Activated T-cell treated with anti-CD3 and anti-CD28 coated beads, Interleukin-2, amount 50 U/mL, for 48 hours (primary cell): ENCODE results near the gene MZT2B.
"Not testable (repeated sequence)": the region's sequence is repeated elsewhere in the genome, so short reads cannot be mapped to it uniquely, and the experiment has no call there.

Experiments
- DNase-seq, 2 experiments: peaks; one replicate each; pipeline ENCODE4 v3.0.0-alpha.2; 2020

Gene MZT2B, protein sequence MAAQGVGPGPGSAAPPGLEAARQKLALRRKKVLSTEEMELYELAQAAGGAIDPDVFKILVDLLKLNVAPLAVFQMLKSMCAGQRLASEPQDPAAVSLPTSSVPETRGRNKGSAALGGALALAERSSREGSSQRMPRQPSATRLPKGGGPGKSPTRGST

DNA sequence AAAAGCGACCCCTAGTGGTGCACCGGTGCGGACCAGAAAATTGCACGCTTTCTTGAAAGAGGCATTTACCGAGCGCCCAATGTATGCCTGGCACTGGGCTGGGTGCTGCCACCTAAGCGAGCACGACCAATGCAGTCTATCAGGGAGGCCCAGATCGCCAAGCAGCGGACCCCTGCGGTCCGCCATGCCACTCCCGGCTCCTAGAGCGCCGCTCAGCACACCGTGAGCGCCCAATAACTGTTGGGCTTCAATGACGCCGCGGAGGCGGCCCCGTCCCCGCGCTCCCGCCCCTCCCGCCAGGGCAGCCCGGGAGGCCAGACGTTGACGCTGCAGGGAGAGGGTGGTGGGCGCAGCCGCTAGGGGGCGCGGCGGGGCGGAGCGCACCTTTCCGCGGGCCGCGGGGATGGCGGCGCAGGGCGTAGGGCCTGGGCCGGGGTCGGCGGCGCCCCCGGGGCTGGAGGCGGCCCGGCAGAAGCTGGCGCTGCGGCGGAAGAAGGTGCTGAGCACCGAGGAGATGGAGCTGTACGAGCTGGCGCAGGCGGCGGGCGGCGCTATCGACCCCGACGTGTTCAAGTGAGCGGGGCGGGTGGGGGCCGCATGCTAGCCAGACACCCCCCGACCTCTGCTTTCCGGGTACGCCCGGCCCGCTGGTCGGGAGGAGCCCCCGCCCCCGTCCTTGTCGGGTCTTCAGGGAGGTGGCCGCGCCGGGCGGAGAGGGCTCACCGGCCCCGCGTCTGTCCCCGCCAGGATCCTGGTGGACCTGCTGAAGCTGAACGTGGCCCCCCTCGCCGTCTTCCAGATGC, at the start of gene MZT2B:
Gene MZT2B (plus strand): TSS at position 383 of the 803 bp plus-strand sequence. CDS start 21 bp downstream, at position 404.
- peak; percentile 91 to 94 for DNase-seq

DNA sequence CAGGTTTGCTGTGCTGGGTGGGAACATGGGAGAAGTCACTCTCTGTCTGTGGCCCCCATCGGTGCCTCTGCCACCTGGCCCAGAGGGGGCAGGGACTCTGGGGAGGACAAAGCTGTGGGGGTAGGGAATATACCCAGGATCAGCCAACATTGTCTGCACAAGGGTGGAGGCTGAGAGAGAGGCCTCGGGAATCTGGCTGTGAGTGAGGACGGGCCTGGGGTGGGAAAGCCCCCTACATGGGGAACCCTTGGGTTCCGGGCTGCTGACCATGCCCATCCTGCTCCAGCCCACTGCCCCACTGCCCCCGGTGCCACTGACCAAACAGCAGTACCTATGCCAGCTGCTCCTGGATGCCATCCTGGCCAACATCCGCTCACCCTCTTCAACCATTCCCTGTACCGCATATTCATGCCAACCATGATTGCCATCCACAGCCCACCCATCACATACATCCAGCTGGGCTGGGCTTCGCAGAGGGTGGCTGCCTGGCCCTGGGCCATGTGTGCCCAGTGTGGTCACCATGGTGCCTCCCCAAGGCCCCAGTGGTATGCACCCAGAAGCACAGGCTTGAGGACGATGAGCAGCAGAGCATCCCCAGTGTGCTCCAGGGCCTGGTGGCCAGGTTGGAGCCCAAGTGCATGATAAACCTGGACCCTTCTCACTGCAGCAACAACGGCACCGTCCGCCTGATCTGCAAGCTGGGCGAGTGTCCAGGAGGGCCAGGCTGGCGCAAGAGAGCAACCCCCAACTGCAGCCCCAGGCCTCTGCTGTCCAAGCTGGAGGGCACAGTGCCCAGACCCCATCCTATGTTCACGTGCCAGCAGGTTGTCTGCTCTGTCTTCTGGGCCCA, 46.1 kb upstream of the MZT2B start:
- DNase-seq: no peak

DNA sequence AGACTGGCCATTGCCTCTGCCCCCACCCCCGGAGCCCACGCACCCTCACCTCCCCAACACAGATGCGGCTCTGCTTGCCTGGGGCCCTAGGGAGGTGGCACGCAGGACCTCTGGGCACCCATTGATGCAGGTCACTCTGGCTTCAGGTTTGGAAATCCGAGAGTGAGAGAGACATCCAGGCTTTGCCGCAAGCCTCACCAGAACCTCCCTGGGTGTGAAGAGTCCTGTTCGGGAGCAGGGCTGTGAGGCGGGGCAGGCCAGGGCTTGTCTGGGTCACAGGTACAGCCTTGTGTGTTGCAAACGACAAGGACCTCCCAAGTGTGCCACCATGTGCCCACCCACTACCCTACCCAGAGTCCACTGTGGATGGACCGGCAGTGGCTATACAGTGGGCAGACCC, 45.5 kb upstream of the MZT2B start:
- DNase-seq: not testable (repeated sequence)

DNA sequence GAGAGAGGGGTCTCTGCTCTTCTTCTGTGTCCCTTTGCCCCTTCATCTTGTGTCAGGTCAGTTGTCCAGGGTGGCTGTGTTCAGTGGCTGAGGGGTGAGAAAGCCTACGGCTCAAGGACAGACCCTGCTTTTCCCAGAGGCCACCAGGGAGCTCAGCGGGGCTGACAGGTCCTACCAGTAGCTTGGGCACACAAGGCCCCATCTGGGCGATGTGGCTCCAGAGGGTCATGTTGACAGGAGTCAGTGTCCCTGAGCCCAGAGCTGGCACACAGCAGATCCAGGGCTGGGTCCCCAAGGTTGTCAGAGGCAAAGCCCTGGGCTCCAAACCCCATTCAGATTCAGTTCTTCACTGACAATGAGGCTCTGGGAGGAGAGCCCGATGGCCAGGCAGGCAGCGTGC, 44.9 kb upstream of the MZT2B start:
- DNase-seq: not testable (repeated sequence)

DNA sequence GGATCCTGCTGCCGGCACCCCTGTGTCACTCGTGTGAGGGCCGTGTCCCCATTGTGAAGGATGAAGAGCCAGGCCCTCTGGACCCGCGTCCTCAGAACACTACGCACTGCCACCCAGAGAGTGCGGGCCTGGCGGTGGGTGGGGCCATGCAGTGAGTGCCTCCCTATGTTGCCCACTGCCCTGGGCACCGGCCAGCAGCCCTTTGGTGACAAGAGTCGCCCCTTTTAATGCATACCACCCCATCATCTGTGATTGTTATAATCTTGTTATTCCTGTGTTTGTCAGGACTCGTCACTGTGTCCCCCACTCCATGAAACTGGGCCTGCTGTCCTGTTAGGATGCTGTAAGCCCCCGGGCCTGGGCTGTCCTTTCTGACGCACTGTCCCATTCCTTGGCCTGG, 43.7 kb upstream of the MZT2B start:
- DNase-seq: not testable (repeated sequence)

DNA sequence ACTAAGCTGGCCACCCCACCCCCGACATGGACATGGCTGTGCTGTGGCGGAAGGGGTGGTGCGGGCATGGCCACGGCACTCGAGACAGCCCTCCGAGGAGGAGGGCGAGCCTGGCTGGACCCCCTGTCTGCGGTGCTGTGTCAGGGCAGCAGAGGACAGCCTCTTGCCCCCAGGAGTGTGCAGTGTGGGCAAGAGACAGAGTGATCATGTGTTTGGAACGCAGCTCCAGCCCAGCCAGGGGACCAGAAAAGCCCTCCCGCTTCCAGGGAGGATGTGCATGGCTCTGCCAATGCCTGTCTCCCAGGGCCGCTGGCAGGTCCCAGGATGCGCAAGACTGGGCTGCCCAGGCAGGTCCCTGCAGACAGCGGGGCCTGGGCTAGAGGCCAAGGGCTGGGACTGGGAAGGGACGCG, 43.2 kb upstream of the MZT2B start:
- DNase-seq: not testable (repeated sequence)

DNA sequence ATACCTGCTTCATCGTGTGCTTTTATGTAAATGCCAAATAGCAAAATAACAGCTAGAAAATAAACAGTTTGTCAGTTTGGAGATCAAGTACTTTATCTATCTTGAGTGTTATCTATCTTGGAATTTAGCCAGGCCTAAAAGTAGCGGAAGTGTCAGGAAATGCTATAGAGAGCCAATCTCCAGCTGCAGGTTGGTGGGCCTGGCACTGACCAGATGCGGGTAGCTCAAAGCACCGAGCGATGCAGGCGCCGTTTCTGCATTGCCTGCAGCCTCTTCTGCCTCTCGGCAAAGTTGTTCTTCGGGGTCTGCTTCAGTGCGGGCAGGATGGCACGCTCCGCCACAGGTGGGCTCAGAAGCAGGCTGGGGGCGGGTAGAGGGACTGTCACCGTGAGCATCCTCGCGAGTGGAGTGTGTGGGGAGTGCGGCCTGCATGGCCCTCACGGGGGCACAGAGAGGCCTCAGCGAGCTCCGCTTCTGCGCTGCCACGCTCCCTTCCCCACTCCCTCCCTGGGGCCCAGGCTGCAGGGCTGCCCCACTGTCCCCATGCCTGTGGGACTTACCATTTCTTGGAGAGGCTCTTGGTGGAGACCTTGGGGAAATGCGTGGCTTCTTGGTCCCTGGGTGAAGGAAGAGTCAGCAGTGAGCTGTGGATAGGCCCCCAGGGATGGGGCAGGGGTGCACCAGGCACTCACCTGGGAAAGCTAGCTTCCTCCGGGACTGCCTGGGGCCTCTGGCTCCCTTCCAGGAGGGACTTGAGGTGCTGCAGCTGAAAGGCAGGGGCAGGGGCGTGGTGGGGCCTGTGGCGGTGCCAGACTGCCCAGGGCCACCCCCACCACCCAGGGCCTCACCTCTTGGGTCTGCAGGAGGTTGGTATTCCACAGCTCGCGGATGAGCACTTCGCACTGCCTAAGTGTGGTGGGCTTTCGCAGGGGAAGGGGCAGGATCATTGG, 42.5 kb upstream of the MZT2B start:
- DNase-seq: not testable (repeated sequence)

DNA sequence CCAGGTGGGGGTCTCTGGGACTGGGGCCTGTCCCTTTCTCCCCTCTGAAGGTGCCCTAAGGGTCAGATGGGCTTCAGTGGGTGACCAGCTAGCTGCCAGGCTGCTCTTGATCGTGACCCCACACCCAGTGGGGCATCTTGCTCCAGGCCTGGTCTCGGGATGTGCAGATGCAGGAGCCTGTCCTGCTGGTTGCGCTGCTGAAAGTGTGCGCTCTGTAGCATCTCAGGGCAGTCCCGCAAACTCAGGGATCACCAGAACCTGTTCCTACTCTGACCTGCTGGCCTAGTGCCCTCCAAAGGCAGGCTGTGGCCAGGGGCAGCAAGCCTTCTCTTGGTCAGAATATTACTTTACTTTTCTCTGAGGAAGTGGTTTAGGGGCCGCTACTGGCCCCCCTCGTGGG, 41.5 kb upstream of the MZT2B start:
- not testable (repeated sequence) for DNase-seq

DNA sequence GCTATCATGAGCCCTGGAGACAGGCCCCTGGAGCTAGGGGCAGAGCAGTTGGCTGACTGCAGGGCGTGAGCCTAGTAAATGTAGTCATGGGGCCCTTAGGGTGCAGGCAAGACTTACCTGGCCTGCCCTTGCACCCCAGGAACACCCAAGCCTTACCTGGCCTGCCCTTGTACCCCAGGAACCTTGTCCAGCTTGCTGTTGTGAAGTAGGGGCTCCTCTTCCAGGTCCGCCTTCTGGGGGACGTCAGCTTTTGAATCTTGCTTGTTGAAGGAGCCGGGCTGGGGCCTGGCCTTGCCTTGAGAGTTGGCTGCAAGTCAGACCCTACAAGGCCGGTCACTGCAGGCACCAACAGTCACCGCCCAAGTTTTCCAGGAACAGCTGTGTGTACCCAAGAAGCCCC, 41.1 kb upstream of the MZT2B start:
- not testable (repeated sequence) for DNase-seq

DNA sequence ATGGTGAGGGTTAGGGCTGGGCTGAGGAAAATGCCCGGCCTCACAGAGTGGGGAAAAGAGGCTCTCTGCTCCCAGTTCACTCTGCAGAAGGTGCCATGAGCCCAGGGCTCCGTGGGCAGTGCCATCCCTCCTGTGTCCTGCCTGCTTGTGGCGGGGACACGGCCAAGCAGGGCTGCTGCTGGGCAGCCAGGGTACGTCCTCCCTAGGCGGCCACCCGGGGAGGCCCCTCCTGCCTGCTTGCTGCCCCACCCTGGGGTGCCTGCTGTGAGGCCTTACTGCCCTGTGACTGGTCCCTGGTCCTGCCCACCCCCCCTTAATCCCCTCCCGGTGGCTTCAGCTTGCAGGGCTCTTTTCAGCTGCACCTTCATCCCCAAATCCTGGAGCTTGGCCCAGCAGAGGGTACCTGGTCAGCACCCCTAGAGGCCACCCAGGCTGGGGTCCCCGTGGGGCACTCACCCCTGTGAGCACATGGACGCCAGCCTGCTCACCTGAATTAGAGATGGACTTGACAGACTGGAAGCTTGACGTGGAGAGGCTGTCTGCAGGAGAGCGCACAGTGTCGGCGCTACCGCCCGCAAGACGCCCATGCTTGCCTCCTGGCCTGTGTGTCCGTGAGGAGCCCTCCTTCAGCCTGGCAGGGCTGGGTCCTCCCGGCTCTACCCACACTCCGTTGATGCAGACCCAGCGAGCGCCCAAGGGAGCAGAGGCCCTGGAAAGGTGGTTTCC, 40.3 kb upstream of the MZT2B start:
- not testable (repeated sequence) for DNase-seq

DNA sequence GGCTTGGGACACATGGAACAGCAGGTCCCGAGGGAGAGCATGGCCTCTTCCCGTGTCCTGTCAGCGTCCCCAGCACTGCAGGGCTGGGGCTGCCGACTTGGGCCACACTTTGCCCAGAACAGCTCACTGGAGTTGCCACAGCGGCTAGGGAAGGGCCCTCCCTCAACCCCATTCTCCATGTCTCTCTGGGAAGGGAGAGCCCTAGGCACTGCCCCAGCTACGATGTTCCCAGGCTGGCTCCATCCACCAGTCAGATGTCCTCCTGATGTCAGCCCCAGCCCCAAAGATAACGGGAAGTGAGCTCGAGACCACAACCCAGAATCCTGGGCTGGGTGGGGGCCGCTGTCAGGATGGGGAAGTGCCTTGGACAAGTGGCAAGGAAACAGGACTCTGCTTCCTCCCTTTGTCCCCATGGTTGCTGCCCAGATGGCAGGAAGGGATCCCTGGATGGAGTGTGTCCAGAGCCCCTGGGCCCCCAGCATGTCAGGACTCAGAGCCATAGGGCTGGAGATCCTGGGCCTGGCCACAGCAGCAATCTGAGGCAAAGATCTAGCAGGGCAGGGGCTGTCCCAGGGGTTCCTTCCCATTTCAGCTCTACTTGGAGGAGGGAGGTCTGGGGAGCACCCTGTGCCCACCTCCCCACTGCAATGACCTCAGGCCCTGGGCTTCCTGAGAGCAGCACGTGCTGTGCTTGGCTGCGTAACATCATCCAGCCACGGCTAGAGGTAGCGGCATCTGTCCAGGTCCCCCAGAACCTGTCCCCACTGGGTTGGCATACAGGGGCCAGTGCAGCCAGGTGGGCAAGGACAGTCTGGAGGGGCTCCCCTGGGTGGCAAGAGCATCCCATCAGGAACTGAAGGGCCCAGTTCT, 39.4 kb upstream of the MZT2B start:
- not testable (repeated sequence) for DNase-seq

DNA sequence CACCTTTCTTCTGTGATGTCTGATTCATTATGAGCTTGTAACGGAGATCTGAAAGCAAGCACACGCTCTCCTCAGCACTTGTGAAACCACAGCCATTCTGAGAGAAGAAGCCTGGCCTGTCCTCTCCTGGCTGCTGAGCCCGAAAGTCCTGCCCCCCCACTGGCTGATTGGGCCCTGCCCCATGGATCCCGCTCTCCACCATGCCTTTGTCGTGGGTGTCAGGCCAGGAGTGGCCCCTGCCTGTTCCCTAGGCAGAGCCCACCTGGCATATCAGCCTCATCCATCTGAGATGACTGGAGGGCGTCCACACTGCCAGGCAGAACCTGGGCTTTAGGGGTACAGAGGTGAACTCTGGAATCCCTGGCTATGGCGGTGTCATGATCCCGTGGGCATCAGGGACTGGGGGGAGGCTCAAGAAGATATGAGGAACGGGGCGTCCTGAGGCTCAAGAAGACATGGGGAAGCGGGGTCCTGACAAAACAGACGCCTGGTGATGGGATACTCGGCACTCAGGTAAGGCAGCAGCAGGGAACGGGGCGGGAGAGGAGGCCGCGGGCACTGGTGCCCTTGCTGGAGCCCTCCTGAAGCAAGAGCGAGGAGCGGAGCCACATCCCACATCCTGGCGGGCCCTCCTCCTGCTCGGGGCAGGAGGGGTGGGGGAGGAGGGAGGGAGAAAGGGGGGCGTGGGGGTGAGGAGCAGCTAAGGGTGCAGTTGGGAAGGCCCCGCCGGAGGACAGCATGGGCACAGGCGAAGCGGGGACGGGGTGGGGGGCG, 38.6 kb upstream of the MZT2B start:
- not testable (repeated sequence) for DNase-seq

DNA sequence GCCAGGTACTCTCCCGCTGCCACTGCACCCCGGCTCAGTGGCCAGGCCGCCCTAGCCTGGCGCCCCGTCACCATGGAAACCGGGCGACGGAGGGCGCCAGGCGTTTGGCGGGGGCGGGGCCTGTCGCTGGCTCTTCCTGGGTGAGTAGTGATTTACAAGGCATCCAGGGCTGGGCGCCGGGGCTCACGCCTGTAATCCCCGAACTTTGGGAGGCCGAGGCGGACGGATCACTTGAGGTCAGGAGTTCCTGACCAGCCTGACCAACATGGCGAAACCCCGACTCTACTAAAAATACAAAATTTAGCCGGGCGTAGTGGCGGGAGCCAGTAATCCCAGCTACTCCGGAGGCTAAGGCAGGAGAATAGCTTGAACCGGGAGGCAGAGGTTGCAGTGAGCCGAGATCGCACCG, 37.1 kb upstream of the MZT2B start, which contains the start of gene CCDC74B:
Gene CCDC74B (minus strand): TSS at position 107 of the 409 bp plus-strand sequence. CDS start 116 bp downstream, outside the sequence.
- peak; percentile 63 to 73 for DNase-seq

DNA sequence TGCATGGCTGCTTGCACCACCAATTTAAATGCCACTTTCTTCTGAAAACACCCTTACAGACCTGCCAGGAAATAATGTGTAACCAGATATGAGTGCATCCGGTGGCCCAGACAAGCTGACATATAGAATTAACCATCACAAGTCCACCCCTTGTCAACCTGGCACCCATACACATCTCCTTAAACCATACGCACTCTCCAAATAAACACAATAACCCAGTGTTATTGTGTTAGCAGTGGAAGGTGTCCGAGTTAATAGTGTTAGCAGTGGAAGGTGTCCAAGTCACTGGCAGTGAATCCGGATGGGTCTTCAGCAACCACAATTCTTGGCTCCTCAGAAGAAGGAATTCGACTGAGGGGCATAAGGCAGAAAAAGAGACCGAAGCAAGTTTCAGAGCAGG, 33.5 kb upstream of the MZT2B start:
- not testable (repeated sequence) for DNase-seq

DNA sequence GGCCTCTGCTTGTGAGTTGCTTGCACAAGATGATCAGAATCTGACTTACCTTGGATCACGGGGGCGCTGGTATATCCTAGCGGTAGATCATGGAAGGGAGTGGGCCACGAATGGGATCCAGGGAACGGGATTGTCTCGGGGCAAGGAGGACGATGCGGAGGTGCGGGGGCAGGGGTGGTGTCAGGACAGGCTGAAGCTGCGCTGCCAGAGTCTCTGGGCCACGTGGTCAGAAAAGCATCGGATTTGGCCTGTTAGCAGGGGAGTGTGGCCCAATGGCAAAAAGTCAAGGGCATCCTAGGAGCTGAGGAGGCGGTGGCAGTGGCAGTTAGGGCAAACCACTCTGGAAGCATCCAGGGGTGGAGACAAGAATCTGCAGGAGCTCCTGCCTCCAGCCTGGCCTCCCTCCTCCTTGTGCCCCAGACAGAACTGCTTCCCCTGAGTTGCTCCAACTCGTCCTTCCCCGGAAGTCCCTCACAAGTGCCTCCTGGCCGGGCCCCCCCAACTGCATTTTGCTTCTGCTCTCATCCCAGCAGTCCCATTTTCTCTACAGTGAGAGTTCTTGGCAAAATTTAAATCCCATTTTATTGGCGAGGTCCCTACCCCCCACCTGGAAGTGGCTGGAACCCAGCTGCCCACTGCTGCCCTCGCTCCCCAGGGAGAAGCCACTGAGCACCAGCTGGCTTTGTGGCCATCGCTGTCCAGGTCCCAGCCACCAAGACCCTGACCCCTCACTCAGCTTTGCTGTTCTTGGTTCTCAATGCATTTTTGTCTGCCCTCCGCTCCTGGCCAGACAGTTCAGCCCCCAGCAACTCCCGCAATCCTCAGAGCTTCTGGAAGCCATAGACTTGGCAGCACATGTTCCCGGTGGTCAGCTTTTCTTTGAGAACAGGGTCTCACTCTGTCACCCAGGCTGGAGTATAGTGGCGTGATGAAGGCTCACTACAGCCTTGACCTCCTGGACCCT, 31.6 kb upstream of the MZT2B start:
- DNase-seq: no peak

DNA sequence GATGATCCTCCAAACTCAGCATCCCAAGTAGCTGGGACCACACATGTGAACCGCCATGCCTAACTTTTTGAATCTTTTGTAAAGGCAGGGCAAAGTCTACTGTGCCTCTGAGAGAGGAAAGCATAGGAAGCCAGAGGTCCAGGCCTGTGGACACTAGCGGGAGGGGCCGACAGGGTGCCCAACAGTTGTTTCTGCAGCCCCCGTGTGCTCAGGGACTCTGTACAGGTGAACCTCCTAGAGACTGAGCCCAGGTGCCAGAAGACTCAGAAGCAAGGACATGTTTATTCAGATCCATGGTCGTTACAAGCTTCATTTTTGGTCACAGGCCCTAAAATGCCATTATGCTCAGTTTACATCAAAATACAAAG, 30.9 kb upstream of the MZT2B start:
- peak in 1 of 2 experiments; percentile 13 for DNase-seq

DNA sequence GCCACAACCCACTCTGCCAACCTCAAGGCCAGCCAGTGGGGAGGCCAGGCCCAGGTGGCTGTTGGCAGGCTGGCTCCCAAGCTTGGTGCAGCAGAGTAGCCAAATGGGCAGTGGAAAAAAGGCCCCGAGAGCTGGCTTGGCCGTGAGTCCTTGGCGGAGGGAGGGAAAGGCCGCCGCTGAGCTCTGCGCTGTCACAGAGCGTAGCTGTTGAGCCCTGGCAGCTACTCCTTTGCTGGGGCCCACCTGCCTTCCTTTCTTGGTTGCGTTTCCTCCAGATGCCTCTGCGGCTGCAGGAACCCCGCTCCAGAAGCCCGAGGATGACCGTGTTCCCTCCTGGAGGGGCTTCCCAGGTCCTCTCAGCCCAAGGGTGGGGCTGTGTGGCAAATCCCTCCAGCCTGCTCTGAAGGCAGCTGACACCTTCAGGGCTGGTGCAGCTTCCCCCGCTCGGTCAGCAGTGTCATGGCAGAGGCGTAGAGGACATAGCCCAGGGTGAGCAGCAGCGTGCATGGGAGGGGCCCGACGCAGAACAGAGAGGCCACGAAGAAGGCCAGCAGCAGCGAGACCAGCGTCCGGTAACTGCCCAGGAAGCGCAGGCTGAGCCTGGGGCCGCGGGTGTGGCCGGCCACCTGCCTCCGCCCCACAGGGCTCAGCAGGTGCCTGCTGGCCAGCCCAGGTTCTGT, 29.8 kb upstream of the MZT2B start:
- not testable (repeated sequence) for DNase-seq
